Measurements from ENCODE around the gene NR6A1.
A peak's percentile ranks its signal among the peaks of the same experiment; 100 is the strongest.
"Not testable (repeated sequence)": the region's sequence is repeated elsewhere in the genome, so short reads cannot be mapped to it uniquely, and the experiment has no call there.

Gene NR6A1

GRCh38 chr9:124776954-124777648, 6.0 kb upstream of the NR6A1 start, which contains the start of gene OLFML2A:
OLFML2A (plus strand) TSS chr9:124777133; CDS start chr9:124777271, 138 bp downstream.
- in situ Hi-C loops (cut with MboI; ENCODE audit: low sequenced_read_pairs) = no loop called here
- DNase-seq (ENCODE audit: low spot score in 2 of 2) = peak in 1 of 2 experiments; percentile 64
- Histone ChIP-seq H3K9me3 (no peaks in the 10 kb centered on the region), H3K4me1 (0 out of 2 replicates have a peak, but pooled peaks cover 3% of the 10 kb centered on the region), H3K4me3 (peak within 1 kb of the TSS; percentile 40), H3K27me3 (ENCODE audit: low read depth) (no peaks in the 10 kb centered on the region), H3K36me3 (replicated peaks) (no peaks in the 10 kb centered on the region)

- 0 out of 2 replicates have a peak, but pooled peaks cover 3% of the 10 kb centered on the region for H3K4me1 ChIP-seq
- no peaks in the 10 kb centered on the region for H3K36me3 ChIP-seq (replicated peaks)
- no peaks in the 10 kb centered on the region for H3K9me3 ChIP-seq
- in situ Hi-C loops (cut with MboI; ENCODE audit: low sequenced_read_pairs) = no loop called here
- no peak for DNase-seq (ENCODE audit: low spot score in 2 of 2)
- H3K27me3 ChIP-seq (ENCODE audit: low read depth) = no peaks in the 10 kb centered on the region
- peak overlapping the region; percentile 40 for H3K4me3 ChIP-seq
These were observed 5.5 kb upstream of the NR6A1 start for GRCh38 chr9:124776618-124776953.

- H3K9me3 ChIP-seq = no peaks in the 10 kb centered on the region
- H3K36me3 ChIP-seq (replicated peaks) = no peaks in the 10 kb centered on the region
- in situ Hi-C loops (cut with MboI; ENCODE audit: low sequenced_read_pairs) = loop anchor here (5.0 kb wide), 3 partner anchors 78 to 603 kb away; partner anchors contain the start of genes SCAI and WDR38
- H3K4me1 ChIP-seq = peaks cover 3% of the 10 kb centered on the region; the same call in 1 of the 2 replicates
- H3K27me3 ChIP-seq (ENCODE audit: low read depth) = no peaks in the 10 kb centered on the region
- DNase-seq (ENCODE audit: low spot score in 2 of 2) = peak; percentile 62 to 92
- H3K4me3 ChIP-seq = no peak overlapping the region
These were observed 3.2 kb upstream of the NR6A1 start for GRCh38 chr9:124774129-124774978.

GRCh38 chr9:124773473-124774128, 2.5 kb upstream of the NR6A1 start:
- Histone ChIP-seq H3K4me1 (peaks cover 9% of the 10 kb centered on the region), H3K27me3 (ENCODE audit: low read depth) (no peaks in the 10 kb centered on the region), H3K4me3 (no peak overlapping the region), H3K36me3 (replicated peaks) (no peaks in the 10 kb centered on the region), H3K9me3 (no peaks in the 10 kb centered on the region)
- DNase-seq (ENCODE audit: low spot score in 2 of 2) = no peak
- in situ Hi-C loops (cut with MboI; ENCODE audit: low sequenced_read_pairs) = loop anchor here (5.0 kb wide), 3 partner anchors 79 to 604 kb away; partner anchors contain the start of genes SCAI and WDR38

- DNase-seq (ENCODE audit: low spot score in 2 of 2) = peak in 1 of 2 experiments; percentile 5
- peaks cover 12% of the 10 kb centered on the region for H3K4me1 ChIP-seq
- in situ Hi-C loops (cut with MboI; ENCODE audit: low sequenced_read_pairs) = loop anchor here (5.0 kb wide), 3 partner anchors 79 to 604 kb away; partner anchors contain the start of genes SCAI and WDR38
- H3K9me3 ChIP-seq; H3K4me3 ChIP-seq; H3K36me3 ChIP-seq (replicated peaks); H3K27me3 ChIP-seq (ENCODE audit: low read depth): not testable (repeated sequence)
These were observed 1.8 kb upstream of the NR6A1 start for GRCh38 chr9:124772877-124773276.

- H3K36me3 ChIP-seq (replicated peaks) = no peaks in the 10 kb centered on the region
- H3K27me3 ChIP-seq (ENCODE audit: low read depth) = no peaks in the 10 kb centered on the region
- peak; percentile 82 to 90 for DNase-seq (ENCODE audit: low spot score in 2 of 2)
- H3K9me3 ChIP-seq = no peaks in the 10 kb centered on the region
- in situ Hi-C loops (cut with MboI; ENCODE audit: low sequenced_read_pairs) = loop anchor here (5.0 kb wide), 3 partner anchors 80 to 605 kb away; partner anchors contain the start of genes SCAI and WDR38
- H3K4me1 ChIP-seq = peaks cover 12% of the 10 kb centered on the region
- peak overlapping the region; percentile 59 for H3K4me3 ChIP-seq
These were observed 962 bp upstream of the NR6A1 start for GRCh38 chr9:124771867-124772679.

GRCh38 chr9:124770359-124771020, 621 bp downstream of the NR6A1 start:
- Histone ChIP-seq H3K27me3 (ENCODE audit: low read depth) (no peaks in the 10 kb centered on the region), H3K4me3 (peak overlapping the region; percentile 59), H3K4me1 (peaks cover 9% of the 10 kb centered on the region), H3K9me3 (no peaks in the 10 kb centered on the region), H3K36me3 (replicated peaks) (no peaks in the 10 kb centered on the region)
- DNase-seq (ENCODE audit: low spot score in 2 of 2) = peak in 1 of 2 experiments; percentile 51
- in situ Hi-C loops (cut with MboI; ENCODE audit: low sequenced_read_pairs) = loop anchor here (5.0 kb wide), 3 partner anchors 82 to 607 kb away; partner anchors contain the start of genes SCAI and WDR38

GRCh38 chr9:124769549-124770358, 1.4 kb downstream of the NR6A1 start:
- no peaks in the 10 kb centered on the region for H3K9me3 ChIP-seq
- peak overlapping the region; percentile 59 for H3K4me3 ChIP-seq
- H3K4me1 ChIP-seq = peaks cover 9% of the 10 kb centered on the region
- H3K27me3 ChIP-seq (ENCODE audit: low read depth) = no peaks in the 10 kb centered on the region
- peak; percentile 77 to 79 for DNase-seq (ENCODE audit: low spot score in 2 of 2)
- no peaks in the 10 kb centered on the region for H3K36me3 ChIP-seq (replicated peaks)
- in situ Hi-C loops (cut with MboI; ENCODE audit: low sequenced_read_pairs) = loop anchor here (5.0 kb wide), 3 partner anchors 83 to 608 kb away; partner anchors contain the start of genes SCAI and WDR38

GRCh38 chr9:124768750-124769548, 2.2 kb downstream of the NR6A1 start:
- H3K4me3 ChIP-seq = peak overlapping the region; percentile 59
- no peaks in the 10 kb centered on the region for H3K27me3 ChIP-seq (ENCODE audit: low read depth)
- peak in 1 of 2 experiments; percentile 63 for DNase-seq (ENCODE audit: low spot score in 2 of 2)

GRCh38 chr9:124768334-124768733, 2.8 kb downstream of the NR6A1 start:
- no peaks in the 10 kb centered on the region for H3K27me3 ChIP-seq (ENCODE audit: low read depth)
- no peak overlapping the region for H3K4me3 ChIP-seq
- in situ Hi-C loops (cut with MboI; ENCODE audit: low sequenced_read_pairs) = no loop called here
- no peaks in the 10 kb centered on the region for H3K9me3 ChIP-seq
- H3K4me1 ChIP-seq = peaks cover 9% of the 10 kb centered on the region
- H3K36me3 ChIP-seq (replicated peaks) = no peaks in the 10 kb centered on the region
- DNase-seq (ENCODE audit: low spot score in 2 of 2) = no peak

More at GRCh38 chr9:124768750-124769548, 2.2 kb downstream of the NR6A1 start:
- Histone ChIP-seq H3K4me1 (peaks cover 9% of the 10 kb centered on the region), H3K36me3 (replicated peaks) (no peaks in the 10 kb centered on the region), H3K9me3 (no peaks in the 10 kb centered on the region)
- in situ Hi-C loops (cut with MboI; ENCODE audit: low sequenced_read_pairs) = no loop called here

GRCh38 chr9:124767821-124768220, 3.3 kb downstream of the NR6A1 start:
- DNase-seq (ENCODE audit: low spot score in 2 of 2) = no peak
- Histone ChIP-seq H3K27me3 (ENCODE audit: low read depth) (no peaks in the 10 kb centered on the region), H3K4me1 (peaks cover 9% of the 10 kb centered on the region), H3K36me3 (replicated peaks) (no peaks in the 10 kb centered on the region), H3K4me3 (no peak overlapping the region), H3K9me3 (no peaks in the 10 kb centered on the region)
- in situ Hi-C loops (cut with MboI; ENCODE audit: low sequenced_read_pairs) = no loop called here

Data from HAP-1 (cell line).